AG09309 (cell line): ENCODE data around the gene WWTR1.

Experiments
- DNase-seq: peaks from one replicate; pipeline ENCODE4 v3.0.0-alpha.2; 2010; ENCODE audit warnings: low read depth
- H3K4me3 ChIP-seq: 2 replicates; pipeline ENCODE4 v1.5.1; 2011; ENCODE audit warnings: mild to moderate bottlenecking, low read depth, low read length, moderate library complexity; ENCODE audit not compliant: control insufficient read depth
- TF ChIP-seq, protein P1 (sequence below): IDR thresholded peaks from 2 replicates; pipeline ENCODE4 v1.5.1; 2011; ENCODE audit warnings: mild to moderate bottlenecking, low read depth, low read length, inconsistent platforms; ENCODE audit not compliant: insufficient read depth, control insufficient read depth; ENCODE audit errors: missing control alignments

WWTR1 gene

DNA sequence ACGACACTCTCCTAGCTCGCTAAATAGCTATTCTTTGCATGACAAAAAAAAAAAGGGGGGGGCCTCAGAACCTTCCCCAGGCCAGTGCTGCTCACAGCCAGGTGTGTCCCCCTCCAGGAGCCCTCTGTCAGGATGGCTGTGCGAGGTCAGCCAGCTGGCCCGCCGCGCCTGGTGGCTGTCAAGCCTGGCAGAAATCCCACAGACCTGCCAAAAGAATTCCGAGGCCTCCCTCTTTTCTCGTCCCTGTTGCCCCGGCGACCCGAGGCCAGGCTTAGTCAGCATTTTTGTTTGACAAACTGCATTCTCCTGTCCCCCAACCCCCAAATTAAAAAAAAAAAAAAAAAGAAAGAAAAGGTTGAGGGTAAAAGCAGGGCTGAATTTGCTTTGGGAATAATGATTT lies 121.4 kb downstream of the WWTR1 start:
- H3K4me3 ChIP-seq: no peak overlapping the region
- TF ChIP-seq, protein P1, sequence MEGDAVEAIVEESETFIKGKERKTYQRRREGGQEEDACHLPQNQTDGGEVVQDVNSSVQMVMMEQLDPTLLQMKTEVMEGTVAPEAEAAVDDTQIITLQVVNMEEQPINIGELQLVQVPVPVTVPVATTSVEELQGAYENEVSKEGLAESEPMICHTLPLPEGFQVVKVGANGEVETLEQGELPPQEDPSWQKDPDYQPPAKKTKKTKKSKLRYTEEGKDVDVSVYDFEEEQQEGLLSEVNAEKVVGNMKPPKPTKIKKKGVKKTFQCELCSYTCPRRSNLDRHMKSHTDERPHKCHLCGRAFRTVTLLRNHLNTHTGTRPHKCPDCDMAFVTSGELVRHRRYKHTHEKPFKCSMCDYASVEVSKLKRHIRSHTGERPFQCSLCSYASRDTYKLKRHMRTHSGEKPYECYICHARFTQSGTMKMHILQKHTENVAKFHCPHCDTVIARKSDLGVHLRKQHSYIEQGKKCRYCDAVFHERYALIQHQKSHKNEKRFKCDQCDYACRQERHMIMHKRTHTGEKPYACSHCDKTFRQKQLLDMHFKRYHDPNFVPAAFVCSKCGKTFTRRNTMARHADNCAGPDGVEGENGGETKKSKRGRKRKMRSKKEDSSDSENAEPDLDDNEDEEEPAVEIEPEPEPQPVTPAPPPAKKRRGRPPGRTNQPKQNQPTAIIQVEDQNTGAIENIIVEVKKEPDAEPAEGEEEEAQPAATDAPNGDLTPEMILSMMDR: no peak
- DNase-seq: no peak

DNA sequence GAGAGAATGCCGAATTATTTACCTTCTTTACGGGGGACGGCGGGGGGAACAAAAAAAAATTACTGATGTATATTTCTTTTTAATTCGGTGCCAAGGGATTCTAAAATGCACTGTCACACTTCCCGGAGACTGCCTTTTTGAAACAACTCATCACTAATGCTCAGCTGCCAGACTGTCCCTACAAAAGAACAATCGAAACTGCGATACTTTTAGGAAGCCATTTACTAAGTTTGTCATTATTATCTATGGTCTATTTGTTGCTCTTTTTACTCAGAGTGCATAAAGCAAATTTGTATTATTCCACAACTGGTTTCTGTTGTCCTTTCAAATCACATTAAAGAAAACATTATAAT lies 122.5 kb downstream of the WWTR1 start:
- TF ChIP-seq, protein P1: no peak
- DNase-seq: no peak
- no peak overlapping the region for H3K4me3 ChIP-seq

DNA sequence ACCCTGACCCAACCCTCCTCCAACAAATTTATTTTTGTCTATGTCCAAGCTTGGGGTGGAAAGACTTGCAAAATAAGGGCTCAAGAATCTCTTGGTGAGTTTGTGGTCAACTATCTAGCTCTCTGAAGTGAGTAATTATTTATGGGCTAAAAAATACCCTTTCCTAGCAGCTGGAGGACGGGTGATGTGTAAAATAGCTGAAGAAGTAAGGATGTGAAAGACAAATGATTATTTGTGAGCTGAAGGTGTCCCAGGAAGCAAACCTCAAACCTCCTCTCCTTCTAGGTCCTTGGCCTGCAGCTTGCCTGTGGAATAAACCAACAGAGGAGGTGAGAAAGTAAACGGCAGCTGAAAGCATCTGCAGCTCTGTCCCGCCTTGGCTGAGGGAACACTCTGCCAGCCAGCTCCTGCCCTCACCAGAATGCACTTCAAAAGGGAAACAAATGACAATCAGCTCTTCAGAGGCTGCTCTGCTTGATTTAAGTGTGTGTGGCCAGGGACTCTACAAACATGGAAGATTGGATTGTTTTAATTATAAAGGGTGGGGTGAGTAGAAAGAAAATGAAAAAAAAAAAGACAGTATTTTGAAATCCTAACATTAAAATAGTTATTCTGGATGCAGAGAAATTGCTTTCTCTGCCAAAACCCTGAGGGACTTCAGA lies 123.0 kb downstream of the WWTR1 start:
- H3K4me3 ChIP-seq: no peak overlapping the region
- DNase-seq: peak; percentile 46
- TF ChIP-seq, protein P1: no peak

DNA sequence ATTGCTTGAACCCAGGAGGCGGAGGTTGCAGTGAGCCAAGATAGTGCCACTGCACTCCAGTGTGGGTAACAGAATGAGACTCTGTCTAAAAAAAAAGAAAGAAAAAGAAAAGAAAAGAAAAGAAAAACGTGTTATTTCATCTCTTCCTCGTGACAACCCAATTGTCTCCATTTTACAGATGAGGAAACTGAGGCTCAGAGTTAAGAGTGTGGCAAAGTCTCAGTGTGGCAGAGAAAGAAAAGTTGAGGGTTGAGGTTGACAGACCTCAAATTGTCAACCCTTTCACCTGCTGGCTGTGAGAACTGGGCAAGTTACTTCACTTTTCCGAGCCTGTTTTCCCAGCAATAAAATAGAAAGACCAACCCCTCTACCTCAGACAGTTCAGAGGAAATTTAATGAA lies 123.7 kb downstream of the WWTR1 start:
- no peak overlapping the region for H3K4me3 ChIP-seq
- DNase-seq: no peak
- TF ChIP-seq, protein P1: no peak

DNA sequence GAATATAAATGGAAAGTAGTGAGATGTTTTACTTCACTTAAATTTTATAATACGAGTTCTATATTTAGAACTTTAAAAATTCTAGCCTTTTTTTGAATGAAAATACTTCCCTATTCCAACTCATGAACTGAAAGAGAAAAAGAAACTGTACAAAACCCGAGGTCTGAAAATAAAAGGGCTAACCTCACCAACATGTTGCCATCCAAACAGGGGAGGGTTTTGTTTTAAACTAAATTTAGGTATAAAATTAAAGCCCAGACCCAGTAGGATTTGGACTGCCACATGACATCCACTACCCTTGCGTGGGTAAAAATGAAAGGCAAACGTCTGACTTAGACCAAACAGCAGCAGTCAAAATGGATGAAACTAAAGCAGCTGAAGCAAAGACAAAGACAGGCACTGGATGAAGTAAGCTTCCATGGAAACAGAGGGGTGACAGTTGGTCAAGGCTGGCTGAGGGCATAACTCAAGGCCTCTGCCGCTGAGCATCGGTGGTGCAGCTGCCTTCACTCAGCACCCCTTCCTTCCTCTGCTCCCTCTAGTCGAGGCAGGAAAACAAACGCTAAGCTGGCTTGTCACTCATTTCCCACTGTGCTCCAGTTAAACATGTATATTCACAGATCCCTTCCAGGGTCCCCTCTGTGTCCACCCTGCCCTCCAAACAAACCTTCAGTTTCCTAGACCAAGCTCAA lies 125.2 kb downstream of the WWTR1 start:
- H3K4me3 ChIP-seq: no peak overlapping the region
- TF ChIP-seq, protein P1: no peak
- DNase-seq: no peak

DNA sequence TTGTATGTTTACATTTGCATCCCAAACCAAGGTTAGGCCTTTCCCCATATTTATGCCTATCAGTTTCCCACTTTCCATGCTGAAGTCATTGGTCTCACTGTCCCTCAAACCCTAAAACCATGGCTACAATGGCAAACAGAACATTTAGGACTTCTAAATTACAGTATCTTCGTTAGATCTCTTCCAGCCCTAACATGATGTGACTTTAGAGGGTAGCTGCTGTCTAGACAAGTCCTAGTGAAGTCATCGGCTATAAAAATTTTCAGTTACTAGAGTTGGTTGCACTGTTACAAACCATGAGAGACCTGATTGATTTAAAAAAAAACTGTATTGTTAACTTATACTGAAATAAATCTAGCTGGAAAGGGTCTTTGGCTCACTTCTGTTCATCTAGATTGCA lies 128.7 kb downstream of the WWTR1 start:
- TF ChIP-seq, protein P1: no peak
- no peak overlapping the region for H3K4me3 ChIP-seq
- no peak for DNase-seq

DNA sequence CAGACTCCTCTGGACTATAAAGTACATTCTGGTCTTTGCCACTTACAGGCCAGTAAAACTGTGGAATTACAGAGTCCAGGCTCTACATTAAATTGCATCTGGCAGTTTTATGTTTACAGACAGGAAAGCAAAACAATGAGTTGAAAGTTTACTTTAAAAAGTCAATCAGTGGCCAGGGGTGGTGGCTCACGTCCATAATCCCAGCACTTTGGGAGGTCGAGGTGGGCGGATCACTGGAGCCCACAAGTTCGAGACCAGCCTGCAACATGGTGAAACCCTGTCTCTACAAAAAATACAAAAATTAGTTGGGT lies 129.5 kb downstream of the WWTR1 start:
- H3K4me3 ChIP-seq: no peak overlapping the region
- TF ChIP-seq, protein P1: no peak
- DNase-seq: no peak
